HepG2 (cell line): Measurements from ENCODE around the gene GAD1. TPM values are rescaled to one million over a fixed set of nuclear protein-coding genes. Genes with fewer than 3 reads are reported as not detected.

Experiments
- ATAC-seq: fragments of 200-7000 bp; cut with Tn5 transposase; 3 replicates; pipeline ENCODE4 v1.9.1; 2020; ENCODE audit warnings: mild to moderate bottlenecking, moderate library complexity
- BruUV-seq: library from RNA; stranded (reverse); fragments of 400-500 nt; replicated peaks from 2 replicates; lab custom pipeline; 2021; lab: Mats Ljungman, UMichigan
- CTCF ChIA-PET: fragments of 300-600 bp; formaldehyde crosslinking; extraction: SDS; loops from one replicate; lab custom pipeline; 2021; ENCODE audit warnings: low total read pairs, inconsistent platforms, low intra/inter-chr PET ratio; lab: Yijun Ruan, JAX
- POLR2A ChIA-PET: fragments of 350-600 bp; sonication (Branson Sonifier 250); formaldehyde crosslinking; loops from one replicate; lab custom pipeline; 2020; ENCODE audit warnings: antibody characterized with exemption, inconsistent platforms; lab: Yijun Ruan, JAX
- DNase-seq: peaks from one replicate; pipeline ENCODE4 v3.0.0-alpha.2; 2015; ENCODE audit warnings: low spot score
- FAIRE-seq: peaks from 3 replicates; lab custom pipeline; 2011; peaks lifted over from hg19 to GRCh38; lab: Jason Lieb, UNC
- H2AFZ ChIP-seq: one replicate; pipeline ENCODE4 v1.6.1; 2011; ENCODE audit warnings: low read length, inconsistent platforms
- H3K27ac ChIP-seq: fragments of 300-600 bp; 3 replicates; pipeline ENCODE4 v1.8.0; 2011; ENCODE audit warnings: mixed run types, mild to moderate bottlenecking, mixed read lengths, low read length, inconsistent platforms; ENCODE audit not compliant: insufficient read depth; ENCODE audit errors: extremely low read length
- H3K27me3 ChIP-seq, 2 experiments: fragments of 200-600 bp in 1 of 2; 2 replicates in 1 of 2; 3 replicates in 1 of 2; pipeline versions ENCODE4 v1.6.0 to v1.8.0; 2011; ENCODE audit warnings: low read length in 2 of 2, mild to moderate bottlenecking in 2 of 2, moderate library complexity in 2 of 2, inconsistent platforms in 1 of 2; ENCODE audit not compliant: insufficient read depth in 2 of 2, control insufficient read depth in 1 of 2
- H3K36me3 ChIP-seq, 2 experiments: fragments of 200-600 bp in 1 of 2; replicated peaks in 1 of 2; 2 replicates in 1 of 2; 3 replicates in 1 of 2; pipeline versions ENCODE4 v1.5.1 to v1.8.0; 2011; ENCODE audit warnings: low read length in 2 of 2, inconsistent platforms in 1 of 2; ENCODE audit not compliant: insufficient read depth in 2 of 2, control insufficient read depth in 1 of 2
- H3K4me1 ChIP-seq: 2 replicates; pipeline ENCODE4 v1.5.1; 2012; ENCODE audit warnings: low read length, inconsistent platforms; ENCODE audit not compliant: insufficient read depth
- H3K4me2 ChIP-seq: 2 replicates; pipeline ENCODE4 v1.6.0; 2011; ENCODE audit warnings: low read depth, low read length, inconsistent platforms
- H3K4me3 ChIP-seq, 3 experiments: fragments of 200-600 bp in 1 of 3; sonication (generic), shearing (Covaris generic) in 1 of 3; replicated peaks in 1 of 3; 2 replicates each; pipeline ENCODE4 v1.5.1; 2011 to 2016; ENCODE audit warnings: low read length in 3 of 3, inconsistent platforms in 2 of 3, low read depth in 2 of 3, mild to moderate bottlenecking in 2 of 3, control low read depth in 1 of 3, mixed read lengths in 1 of 3; ENCODE audit not compliant: insufficient read depth in 1 of 3
- H3K79me2 ChIP-seq: one replicate; pipeline ENCODE4 v1.6.1; 2011; ENCODE audit warnings: low read length, inconsistent platforms; ENCODE audit not compliant: insufficient read depth
- H3K9ac ChIP-seq: 2 replicates; pipeline ENCODE4 v1.6.0; 2011; ENCODE audit warnings: mild to moderate bottlenecking, low read depth, low read length, inconsistent platforms; ENCODE audit not compliant: insufficient read depth
- H3K9me3 ChIP-seq: 2 replicates; pipeline ENCODE4 v1.5.1; 2012; ENCODE audit warnings: mild to moderate bottlenecking, low read length
- H4K20me1 ChIP-seq: 2 replicates; pipeline ENCODE4 v1.6.0; 2011; ENCODE audit warnings: inconsistent platforms, mild to moderate bottlenecking, low read length, moderate library complexity; ENCODE audit not compliant: insufficient read depth
- ERF ChIP-seq: IDR thresholded peaks from 2 replicates; pipeline ENCODE4 v1.6.1; 2018; ENCODE audit warnings: missing biosample characterization, missing genetic modification reagents
- FOXA3 ChIP-seq: IDR thresholded peaks from 2 replicates; pipeline ENCODE4 v1.6.1; 2016; ENCODE audit warnings: missing genetic modification reagents, missing compliant biosample characterization
- HNRNPLL ChIP-seq: fragments of 200-400 bp; formaldehyde crosslinking; IDR thresholded peaks from 2 replicates; pipeline ENCODE4 v1.6.1; 2017; ENCODE audit warnings: mild to moderate bottlenecking, low read depth, low read length; ENCODE audit not compliant: poor library complexity, severe bottlenecking
- SNAPC2 ChIP-seq: sonication (generic); formaldehyde crosslinking; IDR thresholded peaks from 2 replicates; pipeline ENCODE4 v1.8.1; 2022; ENCODE audit warnings: mild to moderate bottlenecking, missing genetic modification reagents
- SP140L ChIP-seq: sonication (generic); formaldehyde crosslinking; IDR thresholded peaks from 2 replicates; pipeline ENCODE4 v1.4.0; 2020; ENCODE audit warnings: missing genetic modification reagents, borderline replicate concordance
- SP5 ChIP-seq: IDR thresholded peaks from 2 replicates; pipeline ENCODE4 v1.6.1; 2016; ENCODE audit warnings: low read depth, borderline replicate concordance
- SRSF9 ChIP-seq: fragments of 200-400 bp; formaldehyde crosslinking; IDR thresholded peaks from 2 replicates; pipeline ENCODE4 v1.6.1; 2018; ENCODE audit warnings: borderline replicate concordance, mild to moderate bottlenecking, low read depth, low read length; ENCODE audit not compliant: insufficient read depth, poor library complexity, severe bottlenecking
- ZNF235 ChIP-seq: sonication (generic); formaldehyde crosslinking; IDR thresholded peaks from 2 replicates; pipeline ENCODE4 v1.8.1; 2023; ENCODE audit warnings: mild to moderate bottlenecking, missing genetic modification reagents, borderline replicate concordance
- ZNF816 ChIP-seq: sonication (generic); formaldehyde crosslinking; IDR thresholded peaks from 2 replicates; pipeline ENCODE4 v1.8.0; 2022; ENCODE audit warnings: missing genetic modification reagents, mild to moderate bottlenecking, borderline replicate concordance
- ZSCAN22 ChIP-seq: sonication (generic); formaldehyde crosslinking; IDR thresholded peaks from 2 replicates; pipeline ENCODE4 v1.4.0; 2020; ENCODE audit warnings: mild to moderate bottlenecking, missing genetic modification reagents
- WGBS: methylation state at CpG from one replicate; pipeline ENCODE4 v1.1.6; 2017; ENCODE audit warnings: low lambda C conversion rate; 5-methylcytosine and 5-hydroxymethylcytosine counted together
- in situ Hi-C: cut with HindIII; loops from 2 replicates; pipeline ENCODE4 v1.10.0; 2017; ENCODE audit warnings: low pct_unique_long_range_greater_than_20kb; ENCODE audit not compliant: extremely low pct_ligation_motif_present
- intact Hi-C: fragments of 100-400 bp; cut with micrococcal nuclease; formaldehyde crosslinking; loops from one replicate; pipeline ENCODE4 v1.10.0; 2022; ENCODE audit not compliant: unreplicated experiment
- polyA plus RNA-seq, 8 experiments: library from polyadenylated mRNA; depleted of rRNA in 3 of 8; stranded (reverse) in 7 of 8; unstranded in 1 of 8; fragments of >200 nt; fragmentation: Illumina TruSeq in 4 of 8; extraction: Trizol in 4 of 8; gene quantifications; 2 replicates each; pipeline versions ENCODE4 v1.2.1 to v1.2.3, GENCODE V29; 2011 to 2016; ENCODE audit warnings: low read depth in 4 of 8, missing spikeins in 1 of 8, mixed read lengths in 1 of 8; ENCODE audit not compliant: insufficient read depth in 1 of 8
- total RNA-seq, 5 experiments: library from RNA; depleted of rRNA; stranded (reverse); fragments of >200 nt; fragmentation: Illumina TruSeq; extraction: Trizol; gene quantifications; 2 replicates each; pipeline ENCODE4 v1.2.3, GENCODE V29; 2016; ENCODE audit warnings: low read depth in 1 of 5
- TF ChIP-seq, protein P1 (sequence below), 2 experiments: IDR thresholded peaks; 2 replicates each; pipeline ENCODE4 v1.6.1; 2011 to 2012; ENCODE audit warnings: low read length in 2 of 2, borderline replicate concordance in 1 of 2, low read depth in 1 of 2, mild to moderate bottlenecking in 1 of 2, moderate library complexity in 1 of 2
- TF ChIP-seq, protein P2 (sequence below): sonication (generic); formaldehyde crosslinking; IDR thresholded peaks from 2 replicates; pipeline ENCODE4 v1.8.1; 2023; ENCODE audit warnings: missing genetic modification reagents, mild to moderate bottlenecking, borderline replicate concordance
- TF ChIP-seq, protein P3 (sequence below): sonication (generic); IDR thresholded peaks from 2 replicates; pipeline ENCODE4 v1.6.1; 2016; ENCODE audit warnings: low read depth, borderline replicate concordance
- TF ChIP-seq, protein P4 (sequence below): sonication (generic); formaldehyde crosslinking; IDR thresholded peaks from 2 replicates; pipeline ENCODE4 v1.4.0; 2020; ENCODE audit warnings: missing genetic modification reagents, mild to moderate bottlenecking, borderline replicate concordance

GAD1 gene
- total and polyA plus RNA-seq, 2 of the 13 experiments (the other 11 are each of a cell fraction or from before 2014, with no cell fraction given) = 0.09 to 0.13 TPM

DNA sequence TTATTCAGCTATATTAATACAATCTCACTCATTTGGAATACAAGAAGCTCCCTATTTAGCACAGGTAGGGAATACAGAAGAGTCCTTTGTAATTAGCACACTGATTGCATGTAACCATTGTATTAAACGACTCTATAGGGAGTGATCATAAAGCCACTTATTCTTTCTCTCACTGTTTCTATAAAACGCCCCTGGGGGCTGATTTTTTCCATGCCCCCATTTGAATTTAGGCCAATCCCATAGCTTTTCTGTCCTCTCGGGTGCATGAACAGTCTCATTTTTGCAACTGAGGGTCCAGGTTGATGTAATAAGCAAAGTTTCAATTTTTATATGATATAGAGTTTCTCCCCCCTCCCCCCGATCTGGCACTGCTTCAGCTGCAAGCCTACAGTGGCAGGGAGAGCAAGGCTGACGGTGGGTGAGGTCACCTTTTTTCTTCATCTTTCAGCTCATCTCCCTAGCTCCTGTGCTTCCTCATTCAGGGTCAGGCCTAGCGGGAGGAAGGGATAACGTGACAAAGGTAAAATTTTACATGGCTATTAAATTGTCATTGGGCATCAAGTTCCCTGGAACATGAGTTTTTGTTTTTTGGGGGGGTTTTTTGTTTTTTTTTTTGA is 45.7 kb downstream of the GAD1 start (continued):
- TF ChIP-seq, protein P1, sequence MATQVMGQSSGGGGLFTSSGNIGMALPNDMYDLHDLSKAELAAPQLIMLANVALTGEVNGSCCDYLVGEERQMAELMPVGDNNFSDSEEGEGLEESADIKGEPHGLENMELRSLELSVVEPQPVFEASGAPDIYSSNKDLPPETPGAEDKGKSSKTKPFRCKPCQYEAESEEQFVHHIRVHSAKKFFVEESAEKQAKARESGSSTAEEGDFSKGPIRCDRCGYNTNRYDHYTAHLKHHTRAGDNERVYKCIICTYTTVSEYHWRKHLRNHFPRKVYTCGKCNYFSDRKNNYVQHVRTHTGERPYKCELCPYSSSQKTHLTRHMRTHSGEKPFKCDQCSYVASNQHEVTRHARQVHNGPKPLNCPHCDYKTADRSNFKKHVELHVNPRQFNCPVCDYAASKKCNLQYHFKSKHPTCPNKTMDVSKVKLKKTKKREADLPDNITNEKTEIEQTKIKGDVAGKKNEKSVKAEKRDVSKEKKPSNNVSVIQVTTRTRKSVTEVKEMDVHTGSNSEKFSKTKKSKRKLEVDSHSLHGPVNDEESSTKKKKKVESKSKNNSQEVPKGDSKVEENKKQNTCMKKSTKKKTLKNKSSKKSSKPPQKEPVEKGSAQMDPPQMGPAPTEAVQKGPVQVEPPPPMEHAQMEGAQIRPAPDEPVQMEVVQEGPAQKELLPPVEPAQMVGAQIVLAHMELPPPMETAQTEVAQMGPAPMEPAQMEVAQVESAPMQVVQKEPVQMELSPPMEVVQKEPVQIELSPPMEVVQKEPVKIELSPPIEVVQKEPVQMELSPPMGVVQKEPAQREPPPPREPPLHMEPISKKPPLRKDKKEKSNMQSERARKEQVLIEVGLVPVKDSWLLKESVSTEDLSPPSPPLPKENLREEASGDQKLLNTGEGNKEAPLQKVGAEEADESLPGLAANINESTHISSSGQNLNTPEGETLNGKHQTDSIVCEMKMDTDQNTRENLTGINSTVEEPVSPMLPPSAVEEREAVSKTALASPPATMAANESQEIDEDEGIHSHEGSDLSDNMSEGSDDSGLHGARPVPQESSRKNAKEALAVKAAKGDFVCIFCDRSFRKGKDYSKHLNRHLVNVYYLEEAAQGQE (IDR thresholded peaks at IDR 0.05; ENCODE audit: borderline replicate concordance in 1 of 2, low read depth in 1 of 2, low read length in 2 of 2) = no peak
- TF ChIP-seq SP5 (CRISPR knock-in tag) = no peak
- TF ChIP-seq, all 625 proteins: peak for 0

DNA sequence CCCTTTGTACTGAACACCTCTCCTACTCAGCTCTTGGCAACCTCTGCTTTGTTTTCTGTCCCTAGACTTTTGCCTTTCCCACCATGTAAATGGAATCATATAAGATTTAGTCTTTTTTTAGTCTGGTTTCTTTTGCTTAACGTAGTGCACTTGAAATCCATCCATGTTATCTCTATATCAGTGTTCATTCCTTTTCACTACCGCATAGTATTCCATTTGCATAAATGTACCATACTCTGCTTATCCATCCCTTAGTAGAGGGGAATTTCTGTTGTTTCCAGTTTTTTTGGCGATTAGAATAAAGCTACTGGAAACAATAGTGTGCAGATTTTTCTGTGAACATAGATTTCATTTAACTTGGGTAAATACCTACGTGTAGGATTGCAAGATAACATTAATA is 46.4 kb downstream of the GAD1 start:
- no peaks in the 10 kb centered on the region for H3K4me1 ChIP-seq
- H3K9me3 ChIP-seq = no peaks in the 10 kb centered on the region
- CTCF ChIA-PET = no interaction called here
- intact Hi-C loops = no loop called here
- no peaks in the 10 kb centered on the region for H3K27me3 ChIP-seq
- FAIRE-seq (no peak), ATAC-seq (no peak), DNase-seq (no peak)
- no peak overlapping the region for H3K9ac ChIP-seq
- no peaks in the 10 kb centered on the region for H3K36me3 ChIP-seq
- no peak overlapping the region for H2AFZ ChIP-seq
- 32% methylated on average over 4 of the region's 4 CpGs for WGBS
- BruUV-seq = no TSS peak
- in situ Hi-C loops = no loop called here
- no peaks in the 10 kb centered on the region for H3K79me2 ChIP-seq
- no peak overlapping the region for H3K4me3 ChIP-seq
- POLR2A ChIA-PET = no interaction called here
- H3K27ac ChIP-seq = no peak overlapping the region
- no peaks in the 10 kb centered on the region for H4K20me1 ChIP-seq
- no peak overlapping the region for H3K4me2 ChIP-seq
- TF ChIP-seq, protein P2, sequence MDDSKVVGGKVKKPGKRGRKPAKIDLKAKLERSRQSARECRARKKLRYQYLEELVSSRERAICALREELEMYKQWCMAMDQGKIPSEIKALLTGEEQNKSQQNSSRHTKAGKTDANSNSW (CRISPR knock-in tag) = no peak
- TF ChIP-seq, protein P3, sequence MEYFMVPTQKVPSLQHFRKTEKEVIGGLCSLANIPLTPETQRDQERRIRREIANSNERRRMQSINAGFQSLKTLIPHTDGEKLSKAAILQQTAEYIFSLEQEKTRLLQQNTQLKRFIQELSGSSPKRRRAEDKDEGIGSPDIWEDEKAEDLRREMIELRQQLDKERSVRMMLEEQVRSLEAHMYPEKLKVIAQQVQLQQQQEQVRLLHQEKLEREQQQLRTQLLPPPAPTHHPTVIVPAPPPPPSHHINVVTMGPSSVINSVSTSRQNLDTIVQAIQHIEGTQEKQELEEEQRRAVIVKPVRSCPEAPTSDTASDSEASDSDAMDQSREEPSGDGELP = no peak
- TF ChIP-seq, protein P4, sequence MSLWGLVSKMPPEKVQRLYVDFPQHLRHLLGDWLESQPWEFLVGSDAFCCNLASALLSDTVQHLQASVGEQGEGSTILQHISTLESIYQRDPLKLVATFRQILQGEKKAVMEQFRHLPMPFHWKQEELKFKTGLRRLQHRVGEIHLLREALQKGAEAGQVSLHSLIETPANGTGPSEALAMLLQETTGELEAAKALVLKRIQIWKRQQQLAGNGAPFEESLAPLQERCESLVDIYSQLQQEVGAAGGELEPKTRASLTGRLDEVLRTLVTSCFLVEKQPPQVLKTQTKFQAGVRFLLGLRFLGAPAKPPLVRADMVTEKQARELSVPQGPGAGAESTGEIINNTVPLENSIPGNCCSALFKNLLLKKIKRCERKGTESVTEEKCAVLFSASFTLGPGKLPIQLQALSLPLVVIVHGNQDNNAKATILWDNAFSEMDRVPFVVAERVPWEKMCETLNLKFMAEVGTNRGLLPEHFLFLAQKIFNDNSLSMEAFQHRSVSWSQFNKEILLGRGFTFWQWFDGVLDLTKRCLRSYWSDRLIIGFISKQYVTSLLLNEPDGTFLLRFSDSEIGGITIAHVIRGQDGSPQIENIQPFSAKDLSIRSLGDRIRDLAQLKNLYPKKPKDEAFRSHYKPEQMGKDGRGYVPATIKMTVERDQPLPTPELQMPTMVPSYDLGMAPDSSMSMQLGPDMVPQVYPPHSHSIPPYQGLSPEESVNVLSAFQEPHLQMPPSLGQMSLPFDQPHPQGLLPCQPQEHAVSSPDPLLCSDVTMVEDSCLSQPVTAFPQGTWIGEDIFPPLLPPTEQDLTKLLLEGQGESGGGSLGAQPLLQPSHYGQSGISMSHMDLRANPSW = no peak
- TF ChIP-seq FOXA3 (CRISPR knock-in tag) (no peak), SP140L (CRISPR knock-in tag) (no peak), ERF (CRISPR knock-in tag) (no peak), SRSF9 (no peak), HNRNPLL (no peak), ZSCAN22 (no peak), ZNF816 (CRISPR knock-in tag) (no peak), SNAPC2 (CRISPR knock-in tag) (no peak), ZNF235 (CRISPR knock-in tag) (no peak)
